GM21717 (cell line): ENCODE results near the gene NTNG1.
A peak's percentile ranks its signal among the peaks of the same experiment; 100 is the strongest.

ENCODE experiments used
- ATAC-seq: cut with Tn5 transposase; IDR thresholded peaks from one replicate; pipeline ENCODE4 v1.9.1; 2021; ENCODE audit warnings: mild to moderate bottlenecking, moderate library complexity; ENCODE audit not compliant: unreplicated experiment

The NTNG1 gene

DNA sequence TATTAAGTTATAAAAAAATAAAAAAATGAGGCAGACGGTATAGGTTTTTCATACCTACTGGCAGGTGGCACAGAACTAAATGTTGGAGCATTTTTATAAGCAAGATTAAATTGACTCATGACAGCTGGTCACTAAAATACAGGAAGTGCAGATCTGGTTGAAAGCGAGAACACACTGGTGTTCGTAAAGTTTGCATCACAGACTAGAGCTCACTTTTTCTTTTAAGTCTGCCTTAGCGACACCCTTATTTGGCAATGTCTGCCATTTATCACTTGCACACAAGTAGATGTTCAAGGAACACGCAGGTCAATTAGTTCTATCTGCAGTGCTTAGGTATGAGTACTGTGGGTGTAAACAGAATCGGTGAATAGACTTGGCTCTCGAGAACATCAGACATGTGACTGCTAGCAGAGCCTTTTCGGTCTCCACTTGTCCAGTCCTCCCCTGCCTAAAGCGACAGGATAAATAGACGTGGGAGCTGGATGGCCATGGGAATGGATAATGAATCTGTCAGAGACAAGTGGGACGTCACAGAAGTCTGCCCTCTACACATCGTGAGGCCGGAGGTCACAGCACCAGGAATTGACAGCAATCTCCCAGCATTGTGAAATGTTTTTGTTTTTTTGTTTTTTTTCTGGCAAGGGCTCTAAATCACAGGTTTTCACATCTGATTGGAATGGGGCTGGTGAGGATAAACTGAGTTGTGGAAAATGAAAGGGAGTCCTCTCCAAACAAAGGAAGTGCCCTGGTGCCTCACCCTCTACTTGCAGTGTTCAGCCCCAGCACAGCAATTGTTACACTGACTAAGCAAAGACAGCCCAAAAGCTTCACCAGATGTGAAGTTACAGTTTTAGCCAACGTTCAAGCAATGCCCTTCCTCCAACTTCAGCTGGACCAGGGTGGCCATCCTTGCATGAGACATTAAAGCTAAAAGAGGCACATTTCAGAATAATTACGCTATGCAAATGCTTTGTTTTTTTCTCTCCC, 248.9 kb downstream of the NTNG1 start:
- peak; percentile 86 for ATAC-seq

DNA sequence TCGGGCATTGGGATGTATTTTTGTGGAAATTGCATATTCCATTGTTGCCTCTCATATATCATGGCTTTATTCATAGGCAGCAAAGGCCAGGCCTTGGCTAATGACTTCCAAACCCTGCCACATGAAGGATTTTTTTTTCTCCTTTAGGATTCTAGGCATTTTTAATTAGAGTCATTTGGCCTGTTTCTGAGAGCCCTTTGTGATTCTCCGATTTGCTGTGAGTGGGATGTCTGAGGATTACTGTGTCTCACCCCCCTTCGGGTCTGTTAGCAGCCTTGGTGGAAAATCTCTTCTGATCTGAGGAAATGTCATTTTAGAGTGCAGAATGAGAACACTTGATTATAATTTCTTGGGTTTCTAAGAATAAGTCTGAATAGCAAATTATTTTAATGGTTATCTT, 253.5 kb downstream of the NTNG1 start:
- ATAC-seq: no peak

DNA sequence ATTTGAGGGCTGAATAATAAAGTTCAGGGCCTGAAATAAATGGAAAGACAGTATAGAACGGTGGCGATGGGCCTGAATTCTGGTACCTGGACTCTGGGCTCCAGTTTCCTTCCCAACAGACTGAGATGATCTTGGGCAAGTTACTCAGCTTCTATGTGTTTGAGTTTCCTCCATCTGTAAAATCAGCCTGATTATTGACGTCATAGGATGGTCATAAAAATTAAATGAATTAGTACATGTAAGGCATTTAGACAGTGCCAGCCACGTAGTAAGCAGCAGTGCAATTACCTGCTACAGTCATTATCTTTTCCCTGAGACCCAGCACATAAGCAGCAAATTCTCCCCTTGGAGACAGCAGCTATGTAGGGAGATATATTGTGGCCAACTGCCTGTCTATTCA, 260.9 kb downstream of the NTNG1 start:
- no peak for ATAC-seq

DNA sequence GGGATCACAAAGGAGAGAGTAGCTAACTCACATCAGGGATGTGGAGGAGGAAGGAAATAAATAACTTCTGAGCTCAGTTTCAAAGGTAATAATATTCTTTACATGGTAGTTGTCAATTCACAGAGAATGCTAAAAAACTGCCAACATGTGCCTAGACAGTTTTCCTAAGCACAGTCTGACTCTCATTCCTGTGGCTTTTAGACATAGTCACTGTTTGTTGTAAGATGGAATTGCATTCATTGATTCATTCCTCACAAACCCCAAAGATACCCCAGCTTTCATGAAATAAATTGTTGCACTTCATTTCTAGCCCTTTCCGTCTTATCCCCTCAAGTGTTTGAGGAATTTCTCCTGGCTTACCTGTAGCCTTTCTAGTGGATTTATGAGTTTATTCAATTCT, 263.9 kb downstream of the NTNG1 start:
- no peak for ATAC-seq

DNA sequence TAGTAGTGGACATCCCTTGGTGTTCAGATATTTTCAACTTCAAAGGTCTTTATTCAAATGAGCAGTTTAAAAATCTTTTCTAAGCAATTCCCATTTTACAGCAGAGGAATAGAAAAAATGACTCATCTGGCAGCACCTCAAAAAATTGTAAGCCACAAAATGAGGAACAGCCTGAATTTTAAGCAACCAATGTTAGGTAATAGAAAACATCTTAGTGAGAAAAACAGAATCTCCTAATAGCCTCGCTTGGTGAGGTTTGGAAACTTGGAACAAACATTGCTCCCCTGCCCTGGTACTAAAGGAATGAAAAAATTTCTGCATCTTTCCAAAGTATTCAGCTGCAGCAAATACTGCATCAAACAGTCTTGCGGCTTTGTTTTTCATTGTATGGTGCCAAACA, 264.4 kb downstream of the NTNG1 start:
- no peak for ATAC-seq

DNA sequence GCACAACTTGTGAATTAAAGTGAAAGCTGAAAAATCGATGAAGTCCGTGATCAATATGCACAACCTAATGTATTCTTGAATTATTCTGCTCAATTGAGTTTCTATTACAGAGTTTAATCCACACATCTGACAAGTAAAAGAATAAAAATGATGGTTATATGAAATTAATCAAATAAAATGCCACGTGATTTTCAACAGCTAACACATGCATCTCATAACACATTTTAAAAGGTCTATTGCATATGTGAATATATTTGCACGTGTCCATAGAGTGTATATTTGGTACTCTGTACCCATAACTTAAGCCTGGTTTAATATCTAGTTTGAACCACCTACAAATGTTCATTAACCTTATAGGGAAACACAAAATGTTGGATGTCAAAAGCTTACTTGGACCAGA, 266.2 kb downstream of the NTNG1 start:
- ATAC-seq: no peak

DNA sequence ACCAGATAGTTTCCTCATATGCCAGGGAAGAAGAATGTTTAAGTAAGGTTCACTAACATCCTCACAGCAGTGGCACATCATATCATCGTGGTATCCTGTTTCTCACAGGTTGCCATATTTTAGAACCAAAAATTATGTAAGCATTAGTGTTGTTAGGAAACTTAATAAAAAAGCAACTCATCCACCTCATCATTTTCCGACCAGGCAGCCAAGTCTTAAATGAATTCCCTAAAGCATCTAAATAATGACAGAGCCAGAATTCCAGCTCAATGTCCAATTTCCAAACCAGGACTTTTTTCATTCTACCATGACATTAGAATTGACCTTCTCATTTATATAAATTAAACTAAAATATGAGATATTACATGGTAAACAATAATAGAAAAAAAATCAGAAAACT, 272.7 kb downstream of the NTNG1 start:
- no peak for ATAC-seq

DNA sequence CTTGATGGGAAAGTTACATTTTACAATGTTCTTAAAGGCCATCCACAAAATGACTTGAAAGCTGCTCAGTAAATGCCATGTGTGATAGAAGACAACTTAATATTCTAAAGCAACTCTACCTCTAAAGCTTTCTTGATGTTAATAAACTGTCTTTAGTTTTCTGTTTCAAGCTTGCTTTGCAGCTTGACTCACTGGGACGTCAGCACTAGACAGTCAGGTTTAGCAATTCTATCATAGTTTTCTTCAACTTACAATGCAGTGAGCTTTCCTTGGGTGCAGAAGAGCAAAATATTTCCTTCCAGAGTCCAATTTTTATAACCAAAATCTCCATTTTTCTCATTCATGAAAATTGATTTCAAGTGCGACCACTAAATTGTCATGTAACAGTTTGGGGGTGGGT, 273.1 kb downstream of the NTNG1 start:
- no peak for ATAC-seq

DNA sequence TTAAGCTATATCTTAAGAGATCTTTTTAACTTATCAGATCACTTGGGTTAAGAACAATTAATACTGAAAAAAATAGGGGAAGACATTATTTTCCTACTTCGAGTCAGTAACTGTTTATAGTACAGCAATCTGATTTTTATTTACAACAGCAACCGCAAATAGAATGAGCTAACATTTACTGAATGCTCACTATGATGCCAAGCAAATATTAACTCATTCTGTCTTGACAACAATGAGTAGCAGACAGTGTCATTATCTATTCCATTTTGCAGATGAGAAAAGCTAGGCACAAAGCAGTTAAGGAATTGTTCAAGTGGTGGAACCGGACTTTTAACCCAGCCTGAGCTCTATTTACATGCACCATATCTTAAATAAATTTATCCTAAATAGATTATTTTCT, 273.7 kb downstream of the NTNG1 start:
- ATAC-seq: no peak

DNA sequence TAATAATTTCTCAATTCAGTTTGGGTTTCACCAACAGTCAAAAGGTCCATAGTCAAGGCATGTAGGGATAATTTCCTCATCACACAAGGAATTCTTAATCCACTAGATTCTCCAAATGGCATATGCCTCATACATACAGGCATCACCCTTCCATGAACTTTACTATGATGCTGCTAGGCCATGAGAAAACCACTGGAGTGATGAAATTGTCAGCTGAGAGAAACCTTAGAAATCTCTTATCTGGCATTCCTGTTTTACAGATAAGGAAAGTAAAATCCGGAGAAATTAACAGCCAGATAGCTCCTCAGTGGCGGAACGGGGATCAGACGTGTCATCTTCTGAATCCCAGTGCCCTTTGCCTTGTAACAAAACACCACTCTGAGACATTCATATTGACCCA, 274.4 kb downstream of the NTNG1 start:
- ATAC-seq: no peak

DNA sequence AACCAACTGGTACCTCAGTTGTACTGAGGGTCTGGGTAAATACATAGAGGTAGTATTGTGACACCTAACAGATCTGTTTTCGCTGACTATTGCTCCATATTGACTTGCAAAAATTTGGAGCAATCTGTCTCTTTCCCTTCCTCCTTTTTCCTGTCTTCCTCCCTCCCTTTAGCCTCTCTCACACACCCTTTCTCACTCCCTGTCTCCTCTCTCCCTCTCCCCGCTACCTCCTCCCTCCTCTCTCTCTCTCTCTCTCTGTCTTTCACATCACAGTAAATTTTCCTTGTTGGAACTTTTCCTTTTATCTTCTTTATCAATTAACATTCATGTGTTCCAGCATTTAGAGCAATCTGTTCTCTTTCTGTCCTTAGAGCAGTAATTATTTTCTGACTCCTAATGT, 278.2 kb downstream of the NTNG1 start:
- no peak for ATAC-seq

DNA sequence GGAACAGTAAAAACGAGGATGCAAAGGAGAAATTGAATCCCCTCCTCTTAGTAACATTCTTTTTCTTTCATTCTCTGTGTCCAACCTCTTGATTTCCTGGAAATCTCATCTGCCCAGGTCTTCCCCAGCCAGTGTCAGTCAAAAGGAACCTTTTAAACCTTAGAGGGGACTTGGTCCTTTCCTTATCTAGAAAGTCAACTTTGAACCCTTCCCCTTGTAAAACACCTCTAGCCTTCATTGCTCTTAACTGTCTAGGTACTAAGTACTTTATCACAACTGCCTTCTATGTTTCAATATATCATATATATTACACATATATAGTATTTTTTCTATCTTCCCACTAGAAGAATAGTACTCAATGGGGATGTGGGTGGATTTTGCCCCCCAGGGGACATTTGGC, 282.1 kb downstream of the NTNG1 start:
- no peak for ATAC-seq

DNA sequence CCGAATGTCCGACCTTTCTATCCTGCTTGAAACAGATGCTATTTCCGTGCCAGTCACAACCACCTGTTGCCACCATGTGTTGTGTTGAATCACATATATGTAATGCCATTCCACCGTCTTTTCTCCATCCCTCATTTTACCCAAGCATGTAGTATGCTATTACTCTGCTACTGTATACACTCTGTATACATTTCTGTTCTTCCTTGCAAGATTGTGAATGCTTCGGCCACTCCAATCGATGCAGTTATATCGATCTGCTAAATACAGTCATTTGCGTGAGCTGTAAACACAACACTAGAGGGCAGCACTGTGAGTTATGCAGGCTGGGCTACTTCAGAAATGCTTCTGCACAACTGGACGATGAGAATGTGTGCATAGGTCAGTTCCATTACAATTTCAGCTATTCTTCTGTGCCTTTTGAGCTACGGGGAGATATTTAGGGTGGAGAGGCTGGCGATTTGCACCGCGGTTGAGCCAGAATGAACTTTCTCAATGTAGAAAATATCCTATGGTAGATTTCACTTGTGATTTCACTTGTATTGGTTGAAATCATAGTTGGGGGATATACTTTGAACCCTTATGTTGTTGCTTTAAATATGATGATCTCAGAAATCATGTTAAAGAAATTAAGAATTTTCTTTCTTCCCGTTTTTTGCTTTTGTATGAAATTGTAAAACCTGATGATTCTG, 289.8 kb downstream of the NTNG1 start:
- no peak for ATAC-seq

DNA sequence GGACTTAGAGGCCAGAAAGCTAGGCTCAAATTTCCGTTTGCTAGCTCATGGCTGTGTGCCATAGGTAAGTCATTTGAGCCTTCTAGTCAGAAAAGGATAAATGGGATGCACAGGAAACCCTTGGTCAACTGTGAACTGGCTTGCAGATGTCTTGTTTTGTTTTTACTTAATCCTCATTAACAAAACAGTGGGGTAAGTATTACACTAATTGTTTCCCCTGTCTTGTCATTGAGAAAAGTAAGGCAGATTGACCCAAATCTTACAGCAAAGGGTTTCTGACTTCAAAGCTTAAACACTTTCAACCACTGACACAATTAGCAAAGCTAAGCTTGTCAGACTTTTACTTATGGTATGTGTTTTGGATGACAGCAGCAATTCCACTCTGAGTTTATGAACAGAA, 291.3 kb downstream of the NTNG1 start:
- ATAC-seq: no peak

DNA sequence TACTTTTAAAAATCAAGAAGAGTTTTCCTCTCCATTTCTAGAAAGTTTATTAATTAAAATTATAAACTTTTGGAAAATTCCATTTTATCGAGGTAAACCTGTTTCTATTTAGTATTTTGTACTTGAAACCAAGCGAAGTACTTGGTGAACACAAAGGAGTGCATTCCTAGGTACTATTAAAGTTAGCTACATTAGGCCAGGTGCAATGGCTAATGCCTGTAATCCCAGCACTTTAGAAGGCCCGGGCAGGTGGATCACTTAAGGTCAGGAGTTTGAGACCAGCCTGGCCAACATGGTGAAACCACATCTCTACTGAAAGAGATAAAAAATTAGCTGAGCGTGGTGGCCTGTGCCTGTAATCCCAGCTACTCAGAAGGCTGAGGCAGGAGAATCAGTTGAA, 292.2 kb downstream of the NTNG1 start:
- no peak for ATAC-seq

DNA sequence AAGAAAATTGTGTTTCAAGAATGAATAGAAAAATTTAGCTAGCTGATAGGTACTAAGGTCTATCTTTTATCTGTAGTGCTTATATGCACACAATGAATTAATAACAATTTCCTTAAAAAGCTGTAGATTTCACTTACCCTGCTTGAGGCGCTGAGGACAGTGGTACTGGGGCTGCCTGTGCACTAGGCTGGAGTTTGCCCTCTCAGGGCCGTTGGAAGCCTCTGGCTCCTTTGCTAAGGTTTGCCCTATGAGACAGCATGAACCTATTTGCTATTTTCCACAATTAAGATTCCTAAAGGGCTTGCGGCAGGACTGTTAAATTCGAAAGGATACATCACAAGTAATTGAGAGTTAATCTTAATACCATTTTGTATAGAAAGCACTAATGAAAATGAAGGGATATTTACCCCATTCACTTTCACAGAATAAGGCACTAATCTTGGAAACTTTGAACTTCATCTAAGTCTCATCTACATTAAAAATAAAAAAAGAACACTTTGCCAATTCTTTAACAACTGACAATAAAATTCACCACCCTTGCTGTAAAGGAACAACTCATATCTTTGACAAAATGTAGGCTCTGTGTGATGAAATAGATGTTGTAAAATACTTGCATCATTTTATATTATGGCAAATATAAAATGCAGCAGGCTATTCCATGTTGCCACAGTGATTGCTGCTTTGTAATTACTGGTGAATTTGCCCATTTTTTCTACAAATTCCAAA, 293.0 kb downstream of the NTNG1 start:
- no peak for ATAC-seq

DNA sequence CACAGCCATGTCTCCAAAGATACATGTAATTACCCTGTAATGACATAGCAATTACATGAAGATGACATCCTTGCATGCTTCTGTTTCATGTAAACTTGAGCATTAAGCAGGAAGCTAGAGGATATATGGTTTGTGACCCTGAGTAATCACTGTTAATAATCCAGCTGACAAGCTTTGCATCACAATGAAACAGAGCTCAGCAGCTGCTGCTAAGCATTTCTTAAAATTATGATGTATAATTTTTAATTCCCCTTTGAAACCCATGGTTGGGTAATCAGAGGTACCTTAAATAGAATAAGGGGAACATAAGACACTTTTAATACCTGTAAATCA, 293.5 kb downstream of the NTNG1 start:
- ATAC-seq: no peak

DNA sequence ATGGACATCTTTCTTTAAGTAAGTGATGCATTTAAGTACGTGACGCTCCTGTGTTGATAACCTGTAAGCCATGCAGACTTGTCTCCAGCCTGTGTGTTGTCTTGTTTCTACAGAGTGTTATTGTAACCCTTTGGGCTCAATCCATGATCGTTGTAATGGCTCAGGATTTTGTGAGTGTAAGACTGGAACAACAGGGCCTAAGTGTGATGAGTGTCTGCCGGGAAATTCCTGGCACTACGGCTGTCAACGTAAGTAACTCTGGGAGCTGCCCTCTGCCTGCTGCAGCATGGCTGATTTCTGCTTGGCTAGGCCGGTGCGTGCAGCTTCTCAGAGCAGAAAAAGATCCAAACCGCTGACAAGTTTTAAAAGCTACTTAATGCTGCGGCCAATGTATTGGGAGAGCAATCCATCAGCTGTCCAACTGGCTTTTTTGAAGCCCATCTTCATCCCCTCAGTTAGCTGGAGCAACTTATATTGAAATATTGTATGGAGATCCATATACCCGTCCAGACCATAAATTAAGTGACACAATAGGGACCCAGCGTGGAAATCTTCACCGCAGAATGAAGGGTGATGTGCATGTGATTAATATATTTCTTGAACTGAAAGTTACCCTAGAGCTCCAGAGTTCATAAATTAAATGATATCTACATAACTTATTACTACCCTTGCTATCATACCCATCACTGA, 295.9 kb downstream of the NTNG1 start:
- ATAC-seq: no peak

DNA sequence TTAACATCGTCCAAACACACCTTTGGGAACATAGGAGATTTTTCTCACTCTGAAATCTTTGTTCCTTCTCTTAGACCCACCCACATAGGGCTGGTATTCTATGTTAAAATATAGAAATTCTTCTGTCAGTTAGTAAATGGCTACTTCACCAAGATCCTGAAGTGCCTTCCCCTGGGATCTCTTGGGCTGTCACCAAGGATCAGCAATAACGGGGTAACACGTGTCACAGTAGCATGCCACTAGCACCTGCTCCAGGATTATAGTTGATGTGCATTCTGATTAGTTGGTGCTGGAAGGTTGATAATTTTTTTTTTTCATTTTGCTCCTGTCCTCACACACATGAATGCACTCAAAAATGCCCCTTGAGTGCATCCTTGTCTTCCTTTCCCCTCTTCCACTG, 298.7 kb downstream of the NTNG1 start:
- ATAC-seq: no peak

DNA sequence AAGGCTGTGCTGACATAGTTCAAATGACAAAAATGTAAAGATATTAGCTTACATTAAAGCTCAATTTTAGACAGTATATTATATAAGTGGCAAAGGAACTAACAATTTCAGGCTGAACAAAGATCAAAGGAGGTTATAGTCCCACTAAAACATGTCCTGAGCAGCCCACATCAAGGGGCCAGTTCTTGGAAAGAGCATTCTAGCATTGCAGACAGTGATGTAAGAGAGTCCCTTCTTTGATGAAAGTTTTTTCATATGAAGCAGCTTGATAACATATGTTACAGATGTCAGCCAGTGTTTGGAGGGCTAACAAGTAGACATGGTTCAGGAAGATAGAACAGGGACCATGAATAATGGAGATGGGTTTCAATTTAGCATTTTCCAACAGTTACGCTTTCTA, 301.7 kb downstream of the NTNG1 start:
- no peak for ATAC-seq

DNA sequence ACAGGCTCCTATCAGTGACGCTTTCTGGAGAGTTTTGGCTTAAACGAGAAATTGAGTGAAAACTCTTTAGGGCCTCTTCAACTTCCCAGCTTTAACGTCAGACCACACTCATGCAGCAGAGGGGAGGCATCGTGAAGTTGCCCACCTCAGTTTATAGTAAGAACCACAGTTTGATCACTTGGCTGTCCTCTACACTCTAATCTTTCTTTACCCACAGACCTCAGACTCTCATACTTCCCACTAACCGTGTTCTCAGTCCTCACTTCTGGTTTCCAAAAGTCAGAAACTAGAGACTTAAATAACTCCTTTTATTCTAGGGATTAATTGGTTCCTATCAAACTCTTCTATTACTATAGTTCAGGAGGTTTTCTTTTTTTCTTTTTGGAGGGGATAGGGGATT, 302.2 kb downstream of the NTNG1 start:
- no peak for ATAC-seq
